ENCODE data around the gene ZNF804A. TPM values are rescaled to one million over a fixed set of nuclear protein-coding genes. Genes with fewer than 3 reads are reported as not detected.

Gene ZNF804A
- polyA plus RNA-seq, 3 donors, result 0.83 to 3.7 (median 1.8) TPM

GRCh38 chr2:184610891-184611290 lies 12.6 kb downstream of the ZNF804A start:
- Histone ChIP-seq H3K27me3 (ENCODE audit: control insufficient read depth in 2 of 2, insufficient read depth in 2 of 2, low read length in 2 of 2) (no peaks in the 10 kb centered on the region), H3K9me3 (replicated peaks in 1 of 2; ENCODE audit: control insufficient read depth in 1 of 2, insufficient read depth in 1 of 2, low read length in 2 of 2) (peaks cover 3 to 18% of the 10 kb centered on the region in 2 donors), H3K4me1 (ENCODE audit: control insufficient read depth in 1 of 2, insufficient read depth in 2 of 2, low read length in 2 of 2) (peaks cover 16 to 19% of the 10 kb centered on the region in 2 donors), H3K36me3 (replicated peaks in 1 of 2; ENCODE audit: control insufficient read depth in 1 of 2, insufficient read depth in 2 of 2, low read length in 2 of 2) (no peaks in the 10 kb centered on the region), H3K9ac (ENCODE audit: insufficient read depth, low read length, poor library complexity, severe bottlenecking) (no peak overlapping the region), H3K4me2 (replicated peaks; ENCODE audit: extremely low read depth, low read length, poor library complexity, severe bottlenecking) (no peak overlapping the region), H3K27ac (ENCODE audit: low read depth in 1 of 2, low read length in 2 of 2) (peak overlapping the region in 1 of 2 donors; percentile 19), H3K79me2 (ENCODE audit: insufficient read depth, low read length) (peaks cover 14% of the 10 kb centered on the region), H3K4me3 (replicated peaks in 1 of 3; ENCODE audit: low read depth in 2 of 3, low read length in 3 of 3) (no peak overlapping the region), H4K20me1 (ENCODE audit: insufficient read depth, low read length) (no peaks in the 10 kb centered on the region), H2AFZ (ENCODE audit: insufficient read depth, low read depth, low read length, poor library complexity, severe bottlenecking) (no peak overlapping the region)
- Mint-ChIP-seq H3K4me1 (peaks cover 13% of the 10 kb centered on the region), H3K4me3 (no peak overlapping the region), H3K36me3 (peaks cover 3 to 12% of the 10 kb centered on the region in 2 donors), H3K27ac (peak overlapping the region in 2 of 7 donors; percentile 26 to 30), H3K27me3 (ENCODE audit: low read depth in 3 of 3) (no peaks in the 10 kb centered on the region), H3K9me3 (peaks cover 5 to 18% (median 15%) of the 10 kb centered on the region in 7 donors)
- DNase-seq, result peak in 1 of 3 donors; percentile 50
- intact Hi-C loops (cut with micrococcal nuclease), result no loop called here
- TF ChIP-seq CTCF (IDR thresholded peaks at IDR 0.05), result no peak

GRCh38 chr2:184611361-184612085 lies 13.2 kb downstream of the ZNF804A start:
- H3K4me3 Mint-ChIP-seq, result no peak overlapping the region
- H3K9ac ChIP-seq (ENCODE audit: insufficient read depth, low read length, poor library complexity, severe bottlenecking), result no peak overlapping the region
- peaks cover 0 to 12% of the 10 kb centered on the region in 2 donors for H3K36me3 Mint-ChIP-seq
- no peaks in the 10 kb centered on the region for H3K27me3 Mint-ChIP-seq (ENCODE audit: low read depth in 3 of 3)
- no peaks in the 10 kb centered on the region for H3K27me3 ChIP-seq (ENCODE audit: control insufficient read depth in 2 of 2, insufficient read depth in 2 of 2, low read length in 2 of 2)
- DNase-seq, result peak in 2 of 3 donors; percentile 25 to 56
- H3K27ac Mint-ChIP-seq, result no peak overlapping the region
- H3K4me3 ChIP-seq (replicated peaks in 1 of 3; ENCODE audit: low read depth in 2 of 3, low read length in 3 of 3), result no peak overlapping the region
- peaks cover 0 to 12% of the 10 kb centered on the region in 2 donors for H3K9me3 ChIP-seq (replicated peaks in 1 of 2; ENCODE audit: control insufficient read depth in 1 of 2, insufficient read depth in 1 of 2, low read length in 2 of 2)
- peak; percentile 81 for TF ChIP-seq CTCF (IDR thresholded peaks at IDR 0.05)
- no peak overlapping the region for H2AFZ ChIP-seq (ENCODE audit: insufficient read depth, low read depth, low read length, poor library complexity, severe bottlenecking)
- no CpG with 5 or more reads among the region's 2 CpGs for WGBS (ENCODE audit: insufficient coverage)
- peaks cover 13% of the 10 kb centered on the region for H3K4me1 Mint-ChIP-seq
- peak overlapping the region in 1 of 2 donors; percentile 19 for H3K27ac ChIP-seq (ENCODE audit: low read depth in 1 of 2, low read length in 2 of 2)
- H3K9me3 Mint-ChIP-seq, result peaks cover 5 to 15% (median 12%) of the 10 kb centered on the region in 7 donors
- H3K4me2 ChIP-seq (replicated peaks; ENCODE audit: extremely low read depth, low read length, poor library complexity, severe bottlenecking), result no peak overlapping the region
- H4K20me1 ChIP-seq (ENCODE audit: insufficient read depth, low read length), result no peaks in the 10 kb centered on the region
- peaks cover 16 to 19% of the 10 kb centered on the region in 2 donors for H3K4me1 ChIP-seq (ENCODE audit: control insufficient read depth in 1 of 2, insufficient read depth in 2 of 2, low read length in 2 of 2)
- no peaks in the 10 kb centered on the region for H3K36me3 ChIP-seq (replicated peaks in 1 of 2; ENCODE audit: control insufficient read depth in 1 of 2, insufficient read depth in 2 of 2, low read length in 2 of 2)
- H3K79me2 ChIP-seq (ENCODE audit: insufficient read depth, low read length), result peaks cover 8% of the 10 kb centered on the region
- intact Hi-C loops (cut with micrococcal nuclease), result no loop called here

All from CD14-positive monocyte (primary cell).